Neural cell (in vitro differentiated cells): ENCODE measurements around the gene PLA2G4E.

Experiments used
- CTCF ChIP-seq: fragments of 450-650 bp; IDR thresholded peaks from 2 replicates; pipeline ENCODE4 v1.5.1; 2014; ENCODE audit warnings: antibody characterized with exemption, mild to moderate bottlenecking, moderate library complexity; ENCODE audit not compliant: poor library complexity, severe bottlenecking
- EZH2 ChIP-seq: fragments of 200-600, 300-800 bp; shearing (Covaris generic), sonication (generic); IDR thresholded peaks from 2 replicates; pipeline ENCODE4 v1.6.1; 2014; ENCODE audit warnings: antibody characterized with exemption, low read length, borderline replicate concordance, mild to moderate bottlenecking; ENCODE audit not compliant: insufficient read depth, poor library complexity, severe bottlenecking
- POLR2AphosphoS5 ChIP-seq: IDR thresholded peaks from 2 replicates; pipeline ENCODE4 v1.6.1; 2012
- REST ChIP-seq: IDR thresholded peaks from 2 replicates; pipeline ENCODE4 v1.6.1; 2012; ENCODE audit warnings: borderline replicate concordance
- SMC3 ChIP-seq: fragments of 450-650 bp; conservative IDR thresholded peaks from 2 replicates; pipeline ENCODE4 v1.6.1; 2014; ENCODE audit warnings: antibody characterized with exemption, mild to moderate bottlenecking, moderate library complexity; ENCODE audit not compliant: poor library complexity
- TAF1 ChIP-seq: IDR thresholded peaks from 2 replicates; pipeline ENCODE4 v1.6.1; 2012; ENCODE audit warnings: low read depth

- no peak for TF ChIP-seq CTCF
- TF ChIP-seq TAF1: no peak
- no peak for TF ChIP-seq SMC3
- TF ChIP-seq EZH2: no peak
- TF ChIP-seq REST: no peak
- no peak for TF ChIP-seq POLR2AphosphoS5
Measured at GRCh38 chr15:41952013-41952563, 68.8 kb downstream of the PLA2G4E start.
